Activated T-helper 9 cell treated with anti-CD3 and anti-CD28 coated beads, Interleukin-2, amount 50 U/mL, for 16 hours (primary cell): ENCODE measurements around the gene SLC13A4.
"Not testable (repeated sequence)": the region's sequence is repeated elsewhere in the genome, so short reads cannot be mapped to it uniquely, and the experiment has no call there.

Experiments used
- DNase-seq: peaks from one replicate; pipeline ENCODE4 v3.0.0-alpha.2; 2020; ENCODE audit warnings: low read depth

SLC13A4 gene

GRCh38 chr7:135662123-135662372 is 65.9 kb downstream of the SLC13A4 start:
- no peak for DNase-seq

GRCh38 chr7:135661311-135662122 is 66.5 kb downstream of the SLC13A4 start:
- peak; percentile 2 for DNase-seq

- no peak for DNase-seq
Measured at GRCh38 chr7:135659159-135659846, 68.7 kb downstream of the SLC13A4 start.

GRCh38 chr7:135658564-135658963 is 69.4 kb downstream of the SLC13A4 start:
- no peak for DNase-seq

GRCh38 chr7:135653340-135654080 is 74.5 kb downstream of the SLC13A4 start:
- DNase-seq, result no peak

GRCh38 chr7:135650831-135651573 is 77.0 kb downstream of the SLC13A4 start:
- no peak for DNase-seq

GRCh38 chr7:135648235-135648634 is 79.8 kb downstream of the SLC13A4 start:
- no peak for DNase-seq

GRCh38 chr7:135647755-135648154 is 80.2 kb downstream of the SLC13A4 start:
- DNase-seq, result no peak

GRCh38 chr7:135645296-135645904 is 82.6 kb downstream of the SLC13A4 start:
- no peak for DNase-seq

- DNase-seq, result no peak
Measured at GRCh38 chr7:135644729-135645128, 83.3 kb downstream of the SLC13A4 start.

- no peak for DNase-seq
Measured at GRCh38 chr7:135644154-135644553, 83.8 kb downstream of the SLC13A4 start.

- DNase-seq, result not testable (repeated sequence)
Measured at GRCh38 chr7:135639690-135640089, 88.3 kb downstream of the SLC13A4 start.

- DNase-seq, result no peak
Measured at GRCh38 chr7:135634191-135634878, 93.7 kb downstream of the SLC13A4 start.
